Loucy (cell line): Measurements from ENCODE around the gene CD244.

Experiments used
- H2AFZ ChIP-seq: fragments of 200-600 bp; sonication (generic); 2 replicates; pipeline ENCODE4 v1.6.0; 2016; ENCODE audit warnings: antibody characterized with exemption, mild to moderate bottlenecking, low read length, moderate library complexity
- H3F3A ChIP-seq: fragments of 200-600 bp; 2 replicates; pipeline ENCODE4 v1.6.0; 2016; ENCODE audit warnings: antibody characterized with exemption, low read depth, mild to moderate bottlenecking
- H3K27me3 ChIP-seq: fragments of 200-600 bp; sonication (generic); 2 replicates; pipeline ENCODE4 v1.6.1; 2014; ENCODE audit warnings: low read length, mild to moderate bottlenecking; ENCODE audit not compliant: insufficient read depth, poor library complexity, severe bottlenecking
- H3K36me3 ChIP-seq: fragments of 200-600 bp; sonication (generic); 2 replicates; pipeline ENCODE4 v1.6.1; 2016; ENCODE audit warnings: low read length; ENCODE audit not compliant: insufficient read depth
- H3K4me1 ChIP-seq: fragments of 200-600 bp; sonication (generic); 2 replicates; pipeline ENCODE4 v1.5.1; 2014; ENCODE audit warnings: low read length, mild to moderate bottlenecking; ENCODE audit not compliant: insufficient read depth, poor library complexity, severe bottlenecking
- H3K4me2 ChIP-seq: fragments of 200-600 bp; sonication (generic); 2 replicates; pipeline ENCODE4 v1.6.0; 2014; ENCODE audit warnings: antibody characterized with exemption, low read length, low read depth, mild to moderate bottlenecking; ENCODE audit not compliant: poor library complexity, severe bottlenecking
- H3K4me3 ChIP-seq: fragments of 200-600 bp; sonication (generic); 2 replicates; pipeline ENCODE4 v1.5.1; 2014; ENCODE audit warnings: low read length, mild to moderate bottlenecking, mixed read lengths; ENCODE audit not compliant: poor library complexity, severe bottlenecking
- H3K79me2 ChIP-seq: fragments of 200-600 bp; sonication (generic); 2 replicates; pipeline ENCODE4 v1.6.1; 2014; ENCODE audit warnings: low read length; ENCODE audit not compliant: insufficient read depth
- H3K9ac ChIP-seq: fragments of 200-600 bp; sonication (generic); 2 replicates; pipeline ENCODE4 v1.6.0; 2014; ENCODE audit warnings: mild to moderate bottlenecking, low read depth, low read length, moderate library complexity; ENCODE audit not compliant: poor library complexity, severe bottlenecking
- H3K9me2 ChIP-seq: fragments of 200-600 bp; sonication (generic); replicated peaks from 2 replicates; pipeline ENCODE4 v1.6.1; 2016; ENCODE audit warnings: low read depth, low read length, mixed read lengths
- H3K9me3 ChIP-seq: fragments of 200-600 bp; sonication (generic); 2 replicates; pipeline ENCODE4 v1.6.1; 2014; ENCODE audit warnings: mild to moderate bottlenecking, antibody characterized with exemption, low read length, low read depth; ENCODE audit not compliant: insufficient read depth
- H4K20me1 ChIP-seq: fragments of 200-600 bp; sonication (generic); 2 replicates; pipeline ENCODE4 v1.6.0; 2014; ENCODE audit warnings: antibody characterized with exemption, low read length, mild to moderate bottlenecking; ENCODE audit not compliant: insufficient read depth, poor library complexity, severe bottlenecking
- CTCF ChIP-seq: fragments of 200-600 bp; sonication (generic); conservative IDR thresholded peaks from 2 replicates; pipeline ENCODE4 v1.5.1; 2014; ENCODE audit warnings: mild to moderate bottlenecking, antibody characterized with exemption, low read length
- EZH2phosphoT487 ChIP-seq: fragments of 200-600 bp; IDR thresholded peaks from 2 replicates; pipeline ENCODE4 v1.6.1; 2018; ENCODE audit warnings: antibody characterized with exemption, mild to moderate bottlenecking, moderate library complexity, borderline replicate concordance

Gene CD244

GRCh38 chr1:160835751-160836150, 26.9 kb downstream of the CD244 start:
- peaks cover 17% of the 10 kb centered on the region for H3F3A ChIP-seq
- no peaks in the 10 kb centered on the region for H3K9me3 ChIP-seq
- no peak overlapping the region for H3K4me2 ChIP-seq
- peaks cover 28% of the 10 kb centered on the region for H3K79me2 ChIP-seq
- peaks cover 82% of the 10 kb centered on the region; the same call in 1 of the 2 replicates for H3K36me3 ChIP-seq
- H4K20me1 ChIP-seq: no peaks in the 10 kb centered on the region
- no peaks in the 10 kb centered on the region for H3K9me2 ChIP-seq
- peaks cover 46% of the 10 kb centered on the region for H3K4me1 ChIP-seq
- H2AFZ ChIP-seq: no peak overlapping the region
- H3K9ac ChIP-seq: peak overlapping the region; percentile 70
- no peak overlapping the region for H3K4me3 ChIP-seq
- TF ChIP-seq CTCF (no peak), EZH2phosphoT487 (no peak)
- H3K27me3 ChIP-seq: no peaks in the 10 kb centered on the region

GRCh38 chr1:160834945-160835565, 27.6 kb downstream of the CD244 start:
- Histone ChIP-seq H2AFZ (no peak overlapping the region), H3K9me3 (no peaks in the 10 kb centered on the region), H3K4me3 (no peak overlapping the region), H4K20me1 (no peaks in the 10 kb centered on the region), H3K27me3 (no peaks in the 10 kb centered on the region), H3K79me2 (peaks cover 23% of the 10 kb centered on the region; the same call in 1 of the 2 replicates), H3K36me3 (peaks cover 84% of the 10 kb centered on the region; the same call in 1 of the 2 replicates), H3K9ac (no peak overlapping the region), H3F3A (peaks cover 17% of the 10 kb centered on the region), H3K9me2 (no peaks in the 10 kb centered on the region), H3K4me2 (no peak overlapping the region), H3K4me1 (peaks cover 46% of the 10 kb centered on the region)
- TF ChIP-seq EZH2phosphoT487: no peak
- peak; percentile 96 for TF ChIP-seq CTCF

GRCh38 chr1:160830321-160831153, 32.1 kb downstream of the CD244 start:
- Histone ChIP-seq H3K4me3 (no peak overlapping the region), H2AFZ (no peak overlapping the region), H3K9me3 (no peaks in the 10 kb centered on the region), H4K20me1 (no peaks in the 10 kb centered on the region), H3K79me2 (peaks cover under 1% of the 10 kb centered on the region; the same call in 1 of the 2 replicates), H3K9me2 (no peaks in the 10 kb centered on the region), H3K36me3 (peaks cover 69% of the 10 kb centered on the region; the same call in 1 of the 2 replicates), H3K4me2 (no peak overlapping the region), H3K4me1 (peaks cover 5% of the 10 kb centered on the region), H3F3A (no peaks in the 10 kb centered on the region), H3K9ac (no peak overlapping the region), H3K27me3 (no peaks in the 10 kb centered on the region)
- TF ChIP-seq CTCF: peak; percentile 83
- TF ChIP-seq EZH2phosphoT487: no peak
